Loucy (cell line): Measurements from ENCODE around the gene CAMK1.

ENCODE experiments used
- CTCF ChIP-seq: fragments of 200-600 bp; sonication (generic); conservative IDR thresholded peaks from 2 replicates; pipeline ENCODE4 v1.5.1; 2014; ENCODE audit warnings: mild to moderate bottlenecking, antibody characterized with exemption, low read length
- EZH2phosphoT487 ChIP-seq: fragments of 200-600 bp; IDR thresholded peaks from 2 replicates; pipeline ENCODE4 v1.6.1; 2018; ENCODE audit warnings: antibody characterized with exemption, mild to moderate bottlenecking, moderate library complexity, borderline replicate concordance

GRCh38 chr3:9712415-9712814 is 57.3 kb downstream of the CAMK1 start:
- TF ChIP-seq CTCF (no peak), EZH2phosphoT487 (no peak)
